SK-N-SH treated with all-trans-retinoic acid at 6 μM for 48 hours (cell line): Measurements from ENCODE around the gene ATP5PF.

ENCODE experiments used
- ATAC-seq: fragments of 200-7000 bp; cut with Tn5 transposase; 3 replicates; pipeline ENCODE4 v1.9.1; 2020; ENCODE audit warnings: mild to moderate bottlenecking, moderate library complexity
- BACH2 ChIP-seq: fragments of 250-450 bp; sonication (Bioruptor Pico); IDR thresholded peaks from 2 replicates; pipeline ENCODE4 v1.9.0; 2021; ENCODE audit warnings: mild to moderate bottlenecking, borderline replicate concordance
- CREB5 ChIP-seq: fragments of 250-450 bp; sonication (Bioruptor Pico); IDR thresholded peaks from 2 replicates; pipeline ENCODE4 v1.5.1; 2020; ENCODE audit warnings: low read depth, mild to moderate bottlenecking, moderate library complexity
- CSDC2 ChIP-seq: fragments of 250-450 bp; sonication (Bioruptor Pico); IDR thresholded peaks from 2 replicates; pipeline ENCODE4 v1.5.0; 2020; ENCODE audit warnings: mild to moderate bottlenecking, moderate library complexity
- CSRNP3 ChIP-seq: fragments of 250-450 bp; sonication (Bioruptor Pico); IDR thresholded peaks from 2 replicates; pipeline ENCODE4 v1.5.1; 2021; ENCODE audit warnings: mild to moderate bottlenecking, moderate library complexity
- ESRRG ChIP-seq: fragments of 250-450 bp; sonication (Bioruptor Pico); IDR thresholded peaks from 2 replicates; pipeline ENCODE4 v1.6.1; 2021; ENCODE audit warnings: mild to moderate bottlenecking
- GLIS3 ChIP-seq: fragments of 250-450 bp; sonication (Bioruptor Pico); IDR thresholded peaks from 2 replicates; pipeline ENCODE4 v1.5.0; 2020; ENCODE audit warnings: mild to moderate bottlenecking, moderate library complexity
- ISL1 ChIP-seq: fragments of 250-450 bp; sonication (Bioruptor Pico); IDR thresholded peaks from 2 replicates; pipeline ENCODE4 v2.1.2; 2022; ENCODE audit warnings: mild to moderate bottlenecking, moderate library complexity
- OSR1 ChIP-seq: fragments of 250-450 bp; sonication (Bioruptor Pico); IDR thresholded peaks from 2 replicates; pipeline ENCODE4 v1.8.0; 2022; ENCODE audit warnings: moderate library complexity, mild to moderate bottlenecking, inconsistent platforms
- PATZ1 ChIP-seq: fragments of 250-450 bp; sonication (Bioruptor Pico); IDR thresholded peaks from 2 replicates; pipeline ENCODE4 v1.8.0; 2020; ENCODE audit warnings: mild to moderate bottlenecking, moderate library complexity, borderline replicate concordance
- POU6F1 ChIP-seq: fragments of 250-450 bp; sonication (Bioruptor Pico); IDR thresholded peaks from 2 replicates; pipeline ENCODE4 v1.8.0; 2021; ENCODE audit warnings: low read depth, mild to moderate bottlenecking, moderate library complexity, borderline replicate concordance
- RARB ChIP-seq: fragments of 250-450 bp; sonication (Bioruptor Pico); IDR thresholded peaks from 2 replicates; pipeline ENCODE4 v1.8.0; 2021; ENCODE audit warnings: mild to moderate bottlenecking, moderate library complexity
- SNAI2 ChIP-seq: fragments of 250-450 bp; sonication (Bioruptor Pico); IDR thresholded peaks from 2 replicates; pipeline ENCODE4 v1.5.0; 2020; ENCODE audit warnings: mild to moderate bottlenecking, moderate library complexity
- TCF4 ChIP-seq: fragments of 250-450 bp; sonication (Bioruptor Pico); IDR thresholded peaks from 2 replicates; pipeline ENCODE4 v1.8.0; 2021; ENCODE audit warnings: mild to moderate bottlenecking, moderate library complexity, borderline replicate concordance
- TOX ChIP-seq: fragments of 250-450 bp; sonication (Bioruptor Pico); IDR thresholded peaks from 2 replicates; pipeline ENCODE4 v1.8.0; 2021; ENCODE audit warnings: mild to moderate bottlenecking, moderate library complexity, borderline replicate concordance
- TSHZ2 ChIP-seq: fragments of 250-450 bp; sonication (Bioruptor Pico); IDR thresholded peaks from 2 replicates; pipeline ENCODE4 v1.5.0; 2020; ENCODE audit warnings: mild to moderate bottlenecking, moderate library complexity
- ZC3H10 ChIP-seq: fragments of 250-450 bp; sonication (Bioruptor Pico); IDR thresholded peaks from 2 replicates; pipeline ENCODE4 v1.5.1; 2021; ENCODE audit warnings: mild to moderate bottlenecking, moderate library complexity
- ZFP3 ChIP-seq: fragments of 250-450 bp; sonication (Bioruptor Pico); IDR thresholded peaks from 2 replicates; pipeline ENCODE4 v1.5.0; 2020; ENCODE audit warnings: mild to moderate bottlenecking, moderate library complexity
- ZFP30 ChIP-seq: fragments of 450-650 bp; formaldehyde crosslinking; IDR thresholded peaks from 2 replicates; pipeline ENCODE4 v1.5.0; 2022; ENCODE audit warnings: mild to moderate bottlenecking, moderate library complexity
- ZNF565 ChIP-seq: fragments of 450-650 bp; formaldehyde crosslinking; conservative IDR thresholded peaks from 2 replicates; pipeline ENCODE4 v1.5.0; 2020; ENCODE audit warnings: low read depth, mild to moderate bottlenecking, moderate library complexity
- ZNF70 ChIP-seq: fragments of 450-650 bp; formaldehyde crosslinking; IDR thresholded peaks from 2 replicates; pipeline ENCODE4 v1.5.0; 2020; ENCODE audit warnings: mild to moderate bottlenecking, moderate library complexity

ATP5PF gene

GRCh38 chr21:25732091-25732760, 2.5 kb downstream of the ATP5PF start:
- no peak for ATAC-seq
- TF ChIP-seq ZNF70 (CRISPR knock-in tag), result no peak
- TF ChIP-seq ESRRG (CRISPR knock-in tag), result no peak
- no peak for TF ChIP-seq CSDC2
- no peak for TF ChIP-seq POU6F1
- no peak for TF ChIP-seq OSR1 (CRISPR knock-in tag)
- TF ChIP-seq CSRNP3, result no peak
- TF ChIP-seq TCF4 (CRISPR knock-in tag), result no peak
- no peak for TF ChIP-seq ZFP30 (CRISPR knock-in tag)
- no peak for TF ChIP-seq GLIS3 (CRISPR knock-in tag)
- TF ChIP-seq SNAI2, result no peak
- no peak for TF ChIP-seq ISL1
- TF ChIP-seq BACH2 (CRISPR knock-in tag), result no peak
- no peak for TF ChIP-seq TOX

- no peak for ATAC-seq
- TF ChIP-seq OSR1 (CRISPR knock-in tag) (no peak), ZNF565 (CRISPR knock-in tag) (no peak), TOX (no peak), TCF4 (CRISPR knock-in tag) (no peak), ZFP3 (CRISPR knock-in tag) (no peak), ZFP30 (CRISPR knock-in tag) (no peak), RARB (CRISPR knock-in tag) (no peak), ZC3H10 (no peak)
Observed at GRCh38 chr21:25722631-25723030, 12.1 kb downstream of the ATP5PF start.

GRCh38 chr21:25721987-25722386, 12.7 kb downstream of the ATP5PF start:
- no peak for ATAC-seq
- no peak for TF ChIP-seq CSRNP3
- TF ChIP-seq ISL1, result no peak
- TF ChIP-seq ZFP30 (CRISPR knock-in tag), result no peak
- TF ChIP-seq TSHZ2 (CRISPR knock-in tag), result no peak
- TF ChIP-seq BACH2 (CRISPR knock-in tag), result no peak
- no peak for TF ChIP-seq PATZ1 (CRISPR knock-in tag)
- TF ChIP-seq CSDC2, result no peak
- no peak for TF ChIP-seq ZNF565 (CRISPR knock-in tag)
- no peak for TF ChIP-seq SNAI2
- no peak for TF ChIP-seq ZC3H10
- TF ChIP-seq ZNF70 (CRISPR knock-in tag), result no peak
- no peak for TF ChIP-seq ESRRG (CRISPR knock-in tag)
- no peak for TF ChIP-seq CREB5
